Osteocyte (in vitro differentiated cells): ENCODE data around the gene SPINK7. TPM values are rescaled to one million over a fixed set of nuclear protein-coding genes. Genes with fewer than 3 reads are reported as not detected.

Experiments used
- DNase-seq: peaks from one replicate; pipeline ENCODE4 v3.0.0; 2021; ENCODE audit warnings: mixed read lengths; ENCODE audit not compliant: unreplicated experiment; ENCODE audit errors: extremely low spot score
- H3K27ac Mint-ChIP-seq: one replicate; pipeline ENCODE4 v1.8.0; 2021; ENCODE audit warnings: mild to moderate bottlenecking, mixed read lengths; ENCODE audit not compliant: unreplicated experiment
- H3K27me3 Mint-ChIP-seq: one replicate; pipeline ENCODE4 v1.8.0; 2021; ENCODE audit warnings: mixed read lengths; ENCODE audit not compliant: unreplicated experiment
- H3K36me3 Mint-ChIP-seq: one replicate; pipeline ENCODE4 v1.8.0; 2021; ENCODE audit warnings: mixed read lengths; ENCODE audit not compliant: unreplicated experiment
- H3K4me1 Mint-ChIP-seq: one replicate; pipeline ENCODE4 v1.8.0; 2021; ENCODE audit warnings: mixed read lengths; ENCODE audit not compliant: unreplicated experiment
- H3K4me3 Mint-ChIP-seq: one replicate; pipeline ENCODE4 v1.8.0; 2021; ENCODE audit warnings: mild to moderate bottlenecking, moderate library complexity, mixed read lengths; ENCODE audit not compliant: unreplicated experiment
- H3K9me3 Mint-ChIP-seq: one replicate; pipeline ENCODE4 v1.8.0; 2021; ENCODE audit warnings: mixed read lengths; ENCODE audit not compliant: unreplicated experiment
- total RNA-seq: library from RNA; stranded (reverse); gene quantifications from 2 replicates; pipeline ENCODE4 v1.2.1, GENCODE V29; 2021
- TF ChIP-seq, protein P1 (sequence below): fragments of 200-600 bp; sonication (generic); IDR thresholded peaks from 2 replicates; pipeline ENCODE4 v1.5.0; 2021; ENCODE audit warnings: antibody characterized with exemption, mild to moderate bottlenecking, moderate library complexity

SPINK7 gene
- total RNA-seq, 1 donor from 2014 or later: not detected

DNA sequence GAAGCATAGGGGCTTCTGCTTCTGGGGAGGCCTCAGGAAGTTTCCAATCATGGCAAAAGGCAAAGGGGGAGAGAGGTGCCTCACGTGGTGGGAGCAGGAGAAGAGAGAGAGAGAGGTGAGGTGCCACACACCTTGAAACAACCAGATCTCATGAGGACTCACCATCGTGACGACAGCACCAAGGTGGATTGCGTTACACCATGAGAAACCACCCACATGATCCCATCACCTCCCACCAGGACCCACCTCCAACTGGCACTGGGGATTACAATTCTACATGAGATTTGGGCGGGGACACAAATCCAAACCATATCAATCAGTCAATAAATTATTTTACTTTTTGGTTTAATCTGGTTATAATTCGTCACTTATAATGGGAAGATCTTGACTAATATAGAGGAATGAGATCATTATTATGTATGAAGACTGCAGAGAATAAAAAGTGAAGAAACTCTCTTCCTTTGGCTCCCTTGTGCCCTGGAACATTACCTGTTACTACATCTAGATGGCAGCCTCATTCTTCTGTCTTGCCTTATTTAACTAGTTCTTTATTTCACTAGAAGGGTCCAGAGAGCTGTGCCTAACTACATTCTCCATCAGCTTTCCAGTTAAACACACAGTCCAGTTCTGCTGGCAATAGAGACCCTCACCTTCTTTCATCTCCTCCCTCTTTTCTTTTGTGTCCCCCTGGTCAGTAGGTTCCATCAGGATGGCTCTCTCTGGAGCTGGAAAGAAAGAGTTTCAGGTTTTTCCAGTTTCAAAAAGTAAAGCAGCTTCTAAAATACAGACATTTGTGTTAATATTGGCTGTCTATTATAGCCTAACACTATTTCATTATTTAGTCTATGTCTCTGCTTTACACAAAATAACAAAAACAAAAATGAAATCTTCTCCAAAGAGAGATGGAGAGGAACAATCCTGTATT lies 21.7 kb upstream of the SPINK7 start:
- no peak for DNase-seq
- Mint-ChIP-seq H3K4me1 (no peaks in the 10 kb centered on the region), H3K36me3 (no peaks in the 10 kb centered on the region), H3K27ac (no peak overlapping the region), H3K4me3 (no peak overlapping the region), H3K9me3 (no peaks in the 10 kb centered on the region), H3K27me3 (peaks cover 36% of the 10 kb centered on the region)
- TF ChIP-seq, protein P1, sequence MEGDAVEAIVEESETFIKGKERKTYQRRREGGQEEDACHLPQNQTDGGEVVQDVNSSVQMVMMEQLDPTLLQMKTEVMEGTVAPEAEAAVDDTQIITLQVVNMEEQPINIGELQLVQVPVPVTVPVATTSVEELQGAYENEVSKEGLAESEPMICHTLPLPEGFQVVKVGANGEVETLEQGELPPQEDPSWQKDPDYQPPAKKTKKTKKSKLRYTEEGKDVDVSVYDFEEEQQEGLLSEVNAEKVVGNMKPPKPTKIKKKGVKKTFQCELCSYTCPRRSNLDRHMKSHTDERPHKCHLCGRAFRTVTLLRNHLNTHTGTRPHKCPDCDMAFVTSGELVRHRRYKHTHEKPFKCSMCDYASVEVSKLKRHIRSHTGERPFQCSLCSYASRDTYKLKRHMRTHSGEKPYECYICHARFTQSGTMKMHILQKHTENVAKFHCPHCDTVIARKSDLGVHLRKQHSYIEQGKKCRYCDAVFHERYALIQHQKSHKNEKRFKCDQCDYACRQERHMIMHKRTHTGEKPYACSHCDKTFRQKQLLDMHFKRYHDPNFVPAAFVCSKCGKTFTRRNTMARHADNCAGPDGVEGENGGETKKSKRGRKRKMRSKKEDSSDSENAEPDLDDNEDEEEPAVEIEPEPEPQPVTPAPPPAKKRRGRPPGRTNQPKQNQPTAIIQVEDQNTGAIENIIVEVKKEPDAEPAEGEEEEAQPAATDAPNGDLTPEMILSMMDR: peak; percentile 54

DNA sequence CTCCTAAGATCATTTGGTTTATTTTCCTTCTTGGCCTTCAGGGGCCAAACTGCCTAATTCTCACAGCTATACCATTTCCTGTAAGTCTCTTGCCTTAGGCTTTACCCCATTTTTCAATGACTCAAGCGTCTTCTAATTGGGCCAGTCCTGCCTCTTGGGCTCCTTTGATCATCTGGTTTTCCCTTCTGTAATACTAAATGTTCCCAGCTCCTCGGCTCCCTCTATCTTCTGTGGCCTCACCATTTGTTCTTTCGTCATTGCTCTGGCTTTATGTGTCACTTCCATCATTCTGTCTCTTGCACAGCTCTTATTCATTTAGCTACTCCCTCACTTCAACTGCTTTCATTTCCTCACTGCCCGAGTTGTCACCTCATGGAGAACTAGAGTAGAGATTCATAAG lies 14.5 kb upstream of the SPINK7 start:
- TF ChIP-seq, protein P1: no peak
- no peaks in the 10 kb centered on the region for H3K4me1 Mint-ChIP-seq
- DNase-seq: no peak

DNA sequence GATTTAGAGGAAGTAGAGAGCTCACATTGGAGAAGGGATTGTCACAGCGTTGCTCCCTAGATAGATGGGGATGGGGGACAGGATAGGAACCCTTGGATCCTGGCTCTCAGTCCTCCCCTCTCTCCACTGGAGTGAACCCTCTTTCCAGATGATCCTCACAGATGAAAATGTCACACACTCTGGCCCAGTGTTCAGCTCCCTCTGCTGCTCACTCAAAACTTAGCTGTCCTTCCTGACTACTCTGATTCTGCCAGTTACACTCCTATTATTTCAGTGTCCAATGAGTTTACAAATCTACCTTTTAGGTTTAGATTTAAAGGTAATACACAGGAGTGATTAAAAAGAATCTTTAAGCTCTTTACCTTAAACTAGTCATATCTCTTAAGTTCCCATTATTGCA lies 5.8 kb upstream of the SPINK7 start:
- H3K27me3 Mint-ChIP-seq: peaks cover 38% of the 10 kb centered on the region
- no peaks in the 10 kb centered on the region for H3K36me3 Mint-ChIP-seq
- no peaks in the 10 kb centered on the region for H3K4me1 Mint-ChIP-seq
- H3K4me3 Mint-ChIP-seq: no peak overlapping the region
- H3K9me3 Mint-ChIP-seq: peaks cover 10% of the 10 kb centered on the region
- H3K27ac Mint-ChIP-seq: no peak overlapping the region
- no peak for DNase-seq
- TF ChIP-seq, protein P1: no peak

More for the DNA sequence above, 14.5 kb upstream of the SPINK7 start:
- peaks cover 10% of the 10 kb centered on the region for H3K27me3 Mint-ChIP-seq
- no peak overlapping the region for H3K4me3 Mint-ChIP-seq
- H3K9me3 Mint-ChIP-seq: no peaks in the 10 kb centered on the region
- no peaks in the 10 kb centered on the region for H3K36me3 Mint-ChIP-seq
- H3K27ac Mint-ChIP-seq: no peak overlapping the region

DNA sequence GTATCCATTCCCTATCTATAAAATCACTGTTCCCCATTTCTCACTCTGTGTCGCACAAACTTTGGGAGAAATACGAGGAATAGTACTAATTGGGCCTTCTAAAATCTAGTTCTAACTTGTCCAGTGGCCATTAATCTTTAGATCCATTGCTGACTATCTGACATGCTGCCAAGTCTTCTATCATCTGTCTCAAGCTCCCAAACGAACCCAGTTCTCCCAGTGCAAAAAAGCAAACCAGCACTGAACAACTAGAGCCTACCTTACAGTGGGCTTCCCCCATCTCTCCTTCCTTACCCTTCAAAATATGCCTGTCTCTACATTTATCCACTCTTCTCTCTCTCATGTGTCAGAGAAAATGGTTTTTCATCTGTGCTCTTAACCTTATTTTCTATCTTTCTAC lies 3.2 kb upstream of the SPINK7 start:
- Mint-ChIP-seq H3K27ac (no peak overlapping the region), H3K9me3 (peaks cover 10% of the 10 kb centered on the region), H3K36me3 (no peaks in the 10 kb centered on the region), H3K27me3 (peaks cover 24% of the 10 kb centered on the region), H3K4me3 (no peak overlapping the region), H3K4me1 (no peaks in the 10 kb centered on the region)
- TF ChIP-seq, protein P1: no peak
- DNase-seq: no peak

DNA sequence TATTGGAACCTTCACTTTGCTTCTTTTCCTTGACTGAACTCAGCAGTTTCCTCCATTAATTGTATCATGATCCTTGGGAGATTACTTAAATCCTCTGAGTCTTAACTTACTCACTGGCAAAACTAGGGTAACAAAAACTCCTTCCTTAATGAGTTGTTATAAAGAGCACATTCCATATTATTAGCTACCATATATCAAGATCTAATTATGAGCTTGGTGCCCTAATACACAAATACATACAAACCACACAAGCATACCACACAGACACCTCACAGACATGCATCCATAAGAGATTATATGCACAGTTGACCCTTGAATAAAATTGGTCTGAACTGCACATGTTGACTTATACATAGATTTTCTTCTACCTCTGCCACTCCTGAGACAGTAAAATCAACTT lies 2.5 kb upstream of the SPINK7 start:
- H3K27ac Mint-ChIP-seq: no peak overlapping the region
- H3K4me1 Mint-ChIP-seq: no peaks in the 10 kb centered on the region
- DNase-seq: no peak
- H3K27me3 Mint-ChIP-seq: peaks cover 20% of the 10 kb centered on the region
- H3K4me3 Mint-ChIP-seq: no peak overlapping the region
- H3K36me3 Mint-ChIP-seq: no peaks in the 10 kb centered on the region
- TF ChIP-seq, protein P1: no peak
- peaks cover 10% of the 10 kb centered on the region for H3K9me3 Mint-ChIP-seq
